Adrenal gland (tissue), 12 donors: ENCODE results near the gene SRGAP3. TPM values are rescaled to one million over a fixed set of nuclear protein-coding genes. Genes with fewer than 3 reads are reported as not detected.

Source experiments
- DNase-seq, 7 donors: peaks; one replicate each; pipeline ENCODE4 v3.0.0-alpha.2; 2019 to 2020
- H3K27ac ChIP-seq, 5 donors: fragments of 200-600 bp; sonication (generic) in 4 of 5; 1 replicate in 3 of 5; 2 replicates in 2 of 5; pipeline versions ENCODE4 v1.5.1 to v1.8.0; 2016 to 2020; ENCODE audit warnings: mild to moderate bottlenecking in 1 of 5
- H3K27me3 ChIP-seq: fragments of 200-600 bp; 2 replicates; pipeline ENCODE4 v1.8.0; 2021
- H3K36me3 ChIP-seq, 2 donors: fragments of 200-600 bp; replicated peaks in 1 of 2; 1 replicate in 1 of 2; 2 replicates in 1 of 2; pipeline versions ENCODE4 v1.5.1 to v1.8.0; 2018 to 2022
- H3K4me1 ChIP-seq, 2 donors: fragments of 200-600 bp; replicated peaks in 1 of 2; 1 replicate in 1 of 2; 2 replicates in 1 of 2; pipeline versions ENCODE4 v1.5.1 to v1.8.0; 2018 to 2021
- H3K4me3 ChIP-seq, 4 donors: fragments of 200-600 bp; sonication (generic) in 3 of 4; one replicate each; pipeline ENCODE4 v1.5.1; 2016 to 2018
- H3K9me3 ChIP-seq, 3 donors: fragments of 200-600 bp; sonication (generic) in 1 of 3; replicated peaks in 1 of 3; 1 replicate in 2 of 3; 2 replicates in 1 of 3; pipeline versions ENCODE4 v1.5.1 to v1.8.0; 2016 to 2021
- CTCF ChIP-seq, 6 experiments: fragments of 450-650 bp in 4 of 6; fragments of 200-600 bp in 2 of 6; sonication (generic) in 1 of 6; IDR thresholded peaks; 1 replicate in 5 of 6; 2 replicates in 1 of 6; pipeline versions ENCODE4 v1.5.1 to v1.8.0; 2016 to 2021; ENCODE audit warnings: antibody characterized with exemption in 6 of 6, mild to moderate bottlenecking in 2 of 6, moderate library complexity in 1 of 6
- POLR2A ChIP-seq, 2 donors: fragments of 450-650 bp; IDR thresholded peaks; one replicate each; pipeline ENCODE4 v1.6.1; 2017; ENCODE audit warnings: antibody characterized with exemption in 2 of 2, mild to moderate bottlenecking in 2 of 2, moderate library complexity in 1 of 2
- WGBS, 4 donors: extraction: QIAGEN DNeasy Blood & Tissue Kit in 2 of 4; methylation state at CpG; one replicate each; pipeline versions ENCODE4 v1.1.5 to v1.1.7; 2013 to 2017; 5-methylcytosine and 5-hydroxymethylcytosine counted together
- intact Hi-C, 2 donors: fragments of 100-400 bp; cut with DNase I; formaldehyde crosslinking; loops; one replicate each; pipeline versions ENCODE4 v1.14.1 to v1.15.0; 2022 to 2023
- polyA plus RNA-seq, 3 donors: library from polyadenylated mRNA; stranded (reverse); fragments of 200-250 nt in 2 of 3; fragments of 350-450 nt in 1 of 3; fragmentation: Illumina TruSeq in 1 of 3; extraction: RNeasy Lipid Tissue Mini Kit (QIAGEN cat#74804) in 1 of 3; gene quantifications; one replicate each; pipeline ENCODE4 v1.2.3, GENCODE V29; 2013 to 2014
- total RNA-seq, 9 donors: library from RNA; depleted of rRNA in 4 of 9; stranded (reverse); fragments of >200 nt in 4 of 9; fragments of 120-200 nt in 1 of 9; fragmentation: NEBNext Ultra II Directional in 1 of 9; extraction: Animal tissue kit (Norgen Biotek cat#: 25700) in 1 of 9; gene quantifications; one replicate each; pipeline versions ENCODE4 v1.1.0 to v1.2.4, GENCODE V29; 2013 to 2023
- donor health status: healthy with polysubstance abuse.
- donor health status: Bipolar disorder and iron deficiency.
- donor health status: DM: yes; HTN: yes; CAD: no.
- donor health status: DM: no; HTN: no; CAD: no.
- donor health status: DM: no; HTN: no; CAD: no.
- donor health status: DM: yes; HTN: yes; CAD: no.

SRGAP3 gene
- total and polyA plus RNA-seq, 12 donors: 3.3 to 35.0 (median 17.8) TPM

- Histone ChIP-seq H3K27ac (no peak overlapping the region), H3K27me3 (no peaks in the 10 kb centered on the region), H3K9me3 (no peaks in the 10 kb centered on the region), H3K36me3 (no peaks in the 10 kb centered on the region), H3K4me1 (peaks cover 0 to 10% of the 10 kb centered on the region in 2 donors), H3K4me3 (no peak overlapping the region)
- DNase-seq: no peak
- TF ChIP-seq POLR2A (IDR thresholded peaks at IDR 0.05) (no peak), CTCF (IDR thresholded peaks at IDR 0.05) (no peak)
- intact Hi-C loops: loop anchor here (2.0 to 5.0 kb wide), 3 partner anchors 78 to 94 kb away; no protein-coding TSS in a partner anchor
- 73 to 84% (median 79%) methylated on average over 3 of the region's 3 CpGs for whole genome bisulfite sequencing, 4 donors
Measured at GRCh38 chr3:9066775-9067174, 182.7 kb downstream of the SRGAP3 start.

GRCh38 chr3:9066141-9066540 lies 183.3 kb downstream of the SRGAP3 start:
- TF ChIP-seq POLR2A (IDR thresholded peaks at IDR 0.05) (no peak), CTCF (IDR thresholded peaks at IDR 0.05) (no peak)
- Histone ChIP-seq H3K4me3 (no peak overlapping the region), H3K36me3 (no peaks in the 10 kb centered on the region), H3K27ac (no peak overlapping the region), H3K4me1 (peaks cover 0 to 10% of the 10 kb centered on the region in 2 donors), H3K27me3 (no peaks in the 10 kb centered on the region), H3K9me3 (no peaks in the 10 kb centered on the region)
- 79 to 88% (median 85%) methylated on average over 2 of the region's 2 CpGs for WGBS, 4 donors
- intact Hi-C loops: loop anchor here (2.0 to 5.0 kb wide), 3 partner anchors 77 to 94 kb away; no protein-coding TSS in a partner anchor
- no peak for DNase-seq

GRCh38 chr3:9064850-9065249 lies 184.6 kb downstream of the SRGAP3 start:
- peak in 2 of 7 donors; percentile 27 to 63 for DNase-seq
- Histone ChIP-seq H3K4me3 (no peak overlapping the region), H3K36me3 (no peaks in the 10 kb centered on the region), H3K4me1 (peaks cover 0 to 10% of the 10 kb centered on the region in 2 donors), H3K27ac (no peak overlapping the region), H3K9me3 (no peaks in the 10 kb centered on the region), H3K27me3 (no peaks in the 10 kb centered on the region)
- WGBS, 4 donors: 49 to 69% (median 56%) methylated on average over 5 of the region's 5 CpGs
- TF ChIP-seq POLR2A (IDR thresholded peaks at IDR 0.05) (no peak), CTCF (IDR thresholded peaks at IDR 0.05) (no peak)
- intact Hi-C loops: loop anchor here in 1 of 2 donors (5.0 kb wide), 2 partner anchors 78 to 93 kb away; no protein-coding TSS in a partner anchor

GRCh38 chr3:9064251-9064650 lies 185.2 kb downstream of the SRGAP3 start:
- H3K9me3 ChIP-seq: no peaks in the 10 kb centered on the region
- intact Hi-C loops: no loop called here
- peaks cover 0 to 10% of the 10 kb centered on the region in 2 donors for H3K4me1 ChIP-seq
- H3K4me3 ChIP-seq: no peak overlapping the region
- no peak for DNase-seq
- TF ChIP-seq POLR2A (IDR thresholded peaks at IDR 0.05) (no peak), CTCF (IDR thresholded peaks at IDR 0.05) (no peak)
- 93 to 97% (median 95%) methylated on average over 9 of the region's 9 CpGs for WGBS, 4 donors
- no peaks in the 10 kb centered on the region for H3K27me3 ChIP-seq
- H3K27ac ChIP-seq: no peak overlapping the region
- H3K36me3 ChIP-seq: no peaks in the 10 kb centered on the region
